ENCODE data around the gene FSTL3.
A peak's percentile ranks its signal among the peaks of the same experiment; 100 is the strongest.
"Not testable (repeated sequence)": the region's sequence is repeated elsewhere in the genome, so short reads cannot be mapped to it uniquely, and the experiment has no call there.

Gene FSTL3

DNA sequence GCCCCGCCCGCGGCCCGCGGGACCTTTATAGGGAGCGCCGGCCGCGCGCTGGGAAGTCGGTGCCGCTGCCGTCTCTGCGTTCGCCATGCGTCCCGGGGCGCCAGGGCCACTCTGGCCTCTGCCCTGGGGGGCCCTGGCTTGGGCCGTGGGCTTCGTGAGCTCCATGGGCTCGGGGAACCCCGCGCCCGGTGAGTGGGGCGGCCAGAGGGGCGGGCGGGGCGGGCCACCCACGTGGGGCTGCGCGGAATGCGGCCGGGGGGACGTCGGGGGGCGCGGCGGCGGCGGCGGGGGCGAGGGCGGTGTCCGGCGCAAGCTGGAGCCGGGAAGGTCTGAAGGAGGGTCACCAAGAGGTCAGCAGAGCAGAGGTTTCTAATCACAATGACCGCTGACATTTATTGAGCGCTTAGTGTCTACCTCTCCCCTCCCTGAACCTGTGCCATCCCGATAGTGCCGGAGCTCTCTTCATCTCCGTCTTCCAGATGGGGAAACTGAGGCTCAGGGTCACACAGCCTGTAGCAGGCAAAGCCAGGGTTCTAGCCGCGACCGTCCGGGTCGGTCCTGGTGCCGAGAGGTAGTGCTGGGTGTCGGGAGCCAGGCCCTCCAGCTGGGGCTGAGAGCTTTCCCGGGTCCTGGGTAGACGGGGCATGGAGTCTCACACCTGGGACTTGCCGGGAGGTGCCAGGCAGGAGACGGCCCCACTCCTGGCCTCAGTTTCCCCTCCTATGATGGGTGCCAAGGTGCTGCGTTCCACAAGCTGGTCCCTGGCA is at the start of gene FSTL3:
FSTL3 (plus strand) TSS at position 54 of the 767 bp plus-strand sequence; CDS start at position 86, 32 bp downstream.
- peak within 1 kb of the TSS; percentile 98 for H3K27ac ChIP-seq
- CTCF ChIA-PET: interaction anchor here (1.1 to 1.4 kb wide), 4 partner anchors 13 to 325 kb away, joined by 3 to 5 read pairs (median 4); no protein-coding TSS in a partner anchor
- peak; percentile 20 for DNase-seq (ENCODE audit: low spot score)
- no peak for TF ChIP-seq CTCF (conservative IDR thresholded peaks at IDR 0.05; ENCODE audit: low read depth)
- POLR2A ChIA-PET (ENCODE audit: low non-redundant PET): interaction anchor here (0.6 kb wide), 1 partner anchor 110 kb away, joined by 5 read pairs; no protein-coding TSS in a partner anchor

- CTCF ChIA-PET; POLR2A ChIA-PET (ENCODE audit: low non-redundant PET); DNase-seq (ENCODE audit: low spot score): not testable (repeated sequence)
- H3K27ac ChIP-seq: peak overlapping the region; percentile 38
Measured at GRCh38 chr19:626566-626965, 49.6 kb upstream of the FSTL3 start.

GRCh38 chr19:628168-628567 is 48.0 kb upstream of the FSTL3 start:
- CTCF ChIA-PET: interaction anchor here (0.9 kb wide), 1 partner anchor 36 kb away, joined by 3 read pairs; no protein-coding TSS in a partner anchor
- POLR2A ChIA-PET (ENCODE audit: low non-redundant PET): no interaction called here
- TF ChIP-seq CTCF (conservative IDR thresholded peaks at IDR 0.05; ENCODE audit: low read depth): no peak; the same call in 1 of the 2 replicates
- no peak for DNase-seq (ENCODE audit: low spot score)
- H3K27ac ChIP-seq: no peak overlapping the region

DNA sequence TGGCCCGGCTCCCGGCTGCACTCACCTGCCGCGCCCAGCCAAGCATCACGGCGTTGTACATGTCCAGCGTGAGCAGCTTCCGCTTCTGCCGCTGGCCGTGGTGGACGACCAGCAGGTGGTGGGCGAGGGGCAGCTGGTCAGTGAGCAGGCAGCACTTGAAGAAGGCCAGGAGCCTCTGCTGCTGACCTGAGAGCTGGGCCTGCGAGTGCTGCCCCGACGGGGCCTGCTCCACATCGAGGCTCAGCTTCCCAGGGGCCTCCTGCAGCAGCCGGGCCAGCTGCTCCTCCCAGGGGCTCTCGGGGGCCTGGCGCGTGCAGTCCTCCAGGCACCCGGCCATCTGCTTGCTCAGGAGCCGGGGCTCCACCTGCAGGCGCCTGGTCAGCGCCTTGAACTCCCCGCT is 46.7 kb upstream of the FSTL3 start:
- peak overlapping the region; percentile 7; the same call in 1 of the 2 replicates for H3K27ac ChIP-seq
- DNase-seq (ENCODE audit: low spot score); POLR2A ChIA-PET (ENCODE audit: low non-redundant PET): not testable (repeated sequence)
- CTCF ChIA-PET: interaction anchor here (0.5 kb wide), 1 partner anchor 44 kb away, joined by 3 read pairs; no protein-coding TSS in a partner anchor

DNA sequence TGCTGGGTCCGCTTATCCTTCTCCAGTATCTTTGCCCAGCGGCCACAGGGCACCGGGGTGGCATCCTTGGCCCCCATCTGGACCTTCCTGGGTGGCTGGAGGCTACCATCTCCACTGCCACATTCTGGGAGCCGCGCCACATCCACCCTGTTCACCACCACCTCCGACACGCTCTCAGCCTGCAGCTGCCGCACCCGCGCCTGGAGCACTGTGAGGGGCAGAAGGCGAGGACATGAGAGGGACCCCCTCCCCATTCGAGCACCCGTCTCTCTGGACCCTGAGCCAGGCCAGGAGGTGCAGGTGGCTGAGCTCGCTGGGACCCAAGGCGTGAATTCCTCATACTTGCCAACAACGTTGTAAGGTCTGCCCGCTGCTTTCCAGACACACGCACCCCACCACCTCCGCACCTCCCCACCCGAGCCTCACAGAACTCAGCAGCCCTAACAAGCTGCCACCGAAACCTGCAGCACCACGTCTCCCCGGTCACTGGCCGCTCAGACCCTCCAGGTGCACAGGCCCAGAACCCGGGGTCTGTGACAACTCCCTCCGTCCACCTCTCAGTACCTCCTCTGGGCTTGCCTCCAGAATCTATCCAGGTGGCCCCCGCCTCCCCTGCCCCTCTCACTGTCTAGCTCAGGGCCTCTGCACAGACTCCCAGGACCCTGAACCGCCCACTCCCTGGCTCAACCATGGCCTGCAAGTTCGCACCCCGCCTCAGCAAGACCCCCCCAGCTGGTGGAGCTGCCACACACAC is 46.1 kb upstream of the FSTL3 start:
- TF ChIP-seq CTCF (conservative IDR thresholded peaks at IDR 0.05; ENCODE audit: low read depth): no peak
- H3K27ac ChIP-seq: 0 out of 2 replicates have a peak overlapping the region, but pooled peaks have one; percentile 2
- no peak for DNase-seq (ENCODE audit: low spot score)
- POLR2A ChIA-PET (ENCODE audit: low non-redundant PET): no interaction called here
- CTCF ChIA-PET: no interaction called here

- peak overlapping the region; percentile 76 for H3K27ac ChIP-seq
- ChIA-PET CTCF (interaction anchor here (0.7 kb wide), 1 partner anchor 151 kb away, joined by 5 read pairs; no protein-coding TSS in a partner anchor), POLR2A (ENCODE audit: low non-redundant PET) (no interaction called here)
- no peak for TF ChIP-seq CTCF (conservative IDR thresholded peaks at IDR 0.05; ENCODE audit: low read depth)
- peak; percentile 62 for DNase-seq (ENCODE audit: low spot score)
Measured at GRCh38 chr19:632579-633067, 43.6 kb upstream of the FSTL3 start.

DNA sequence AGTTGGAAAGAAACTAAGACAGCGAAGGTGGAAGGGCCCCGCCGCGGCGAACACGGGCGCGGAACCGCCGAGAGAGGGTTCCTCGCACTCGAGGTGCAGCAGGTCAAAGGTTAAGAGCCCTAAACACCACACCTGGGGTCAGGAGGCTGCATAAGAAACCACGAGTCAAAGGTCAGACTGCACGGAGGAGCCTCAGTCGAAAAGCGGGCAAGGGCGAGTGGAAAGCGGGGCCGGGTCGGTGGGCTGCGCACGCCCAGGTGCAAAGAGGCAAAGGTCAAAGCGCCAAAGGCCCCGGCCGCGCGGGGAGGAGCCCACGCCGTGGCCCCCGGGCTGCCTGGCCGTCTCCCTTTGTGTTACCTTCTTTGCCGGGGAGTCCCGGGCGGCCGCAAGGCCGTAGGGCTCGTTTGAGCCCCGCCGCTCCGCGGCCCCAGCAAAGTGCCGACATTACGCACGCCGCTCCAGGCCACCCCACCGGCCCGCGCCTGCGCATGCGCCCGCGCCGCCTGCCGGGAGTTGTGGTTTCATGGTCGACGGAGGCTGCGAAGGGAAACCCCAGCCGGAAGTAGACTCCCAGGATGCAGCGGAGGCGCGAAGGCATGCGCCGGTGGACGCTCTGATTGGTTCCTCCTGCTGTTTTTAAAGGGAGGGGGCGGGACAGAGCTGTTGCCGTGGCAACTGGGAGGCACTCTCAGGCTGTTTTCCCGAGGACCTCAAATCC is 43.0 kb upstream of the FSTL3 start, which contains the start of gene POLRMT:
POLRMT (minus strand) TSS at position 470 of the 718 bp plus-strand sequence; CDS start at position 445, 25 bp downstream.
- no peak for TF ChIP-seq CTCF (conservative IDR thresholded peaks at IDR 0.05; ENCODE audit: low read depth)
- H3K27ac ChIP-seq: peak within 1 kb of the TSS; percentile 76
- ChIA-PET CTCF (no interaction called here), POLR2A (ENCODE audit: low non-redundant PET) (no interaction called here)
- peak; percentile 100 for DNase-seq (ENCODE audit: low spot score)
